ENCODE data around the gene CDH5.

CDH5 gene

GRCh38 chr16:66395806-66396555, 29.5 kb downstream of the CDH5 start:
- no peak for DNase-seq

GRCh38 chr16:66397736-66398433, 31.4 kb downstream of the CDH5 start:
- no peak for DNase-seq

DNA sequence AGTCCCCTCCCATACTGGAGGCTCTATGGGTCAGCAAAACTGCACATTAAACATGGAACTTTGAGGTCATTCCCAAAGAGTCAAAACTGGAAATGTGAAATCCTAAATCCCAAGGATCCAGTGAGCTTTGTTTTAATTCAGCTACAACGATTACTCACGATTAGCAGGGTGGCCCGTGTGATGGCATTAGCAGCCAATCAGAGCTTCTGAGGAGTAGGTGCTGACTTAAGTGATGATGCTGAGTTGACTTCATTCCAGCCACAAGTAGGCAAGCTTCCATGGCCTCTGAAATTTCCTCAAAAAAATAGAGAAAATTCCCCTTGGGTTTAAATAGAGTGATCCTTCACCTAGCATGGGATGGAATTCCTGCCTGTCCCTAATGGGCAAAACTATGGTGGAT, 32.5 kb downstream of the CDH5 start:
- DNase-seq, result no peak

DNA sequence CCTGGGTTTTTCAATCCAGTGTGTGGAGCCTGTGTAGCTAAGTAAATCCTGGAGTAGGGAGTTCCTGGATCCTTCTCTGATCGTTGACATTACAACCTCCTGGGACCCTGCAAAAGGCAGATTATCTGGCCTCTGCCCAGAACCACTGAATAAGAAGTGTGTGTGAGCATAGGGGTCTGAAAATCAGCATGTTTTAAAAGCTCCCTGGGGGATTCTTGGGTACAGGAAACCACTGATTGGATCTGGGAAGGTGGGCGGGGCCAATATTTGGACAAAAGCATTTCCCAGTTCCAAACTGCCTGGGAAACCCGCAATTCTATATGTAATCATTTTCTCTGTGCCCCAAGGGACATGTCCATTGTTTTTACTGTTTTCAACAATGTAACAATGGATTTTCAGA, 33.4 kb downstream of the CDH5 start:
- no peak for DNase-seq

GRCh38 chr16:66400503-66401380, 34.3 kb downstream of the CDH5 start:
- DNase-seq, result no peak

- DNase-seq, result no peak
Measured at GRCh38 chr16:66401610-66402009, 35.1 kb downstream of the CDH5 start.

GRCh38 chr16:66402166-66402565, 35.7 kb downstream of the CDH5 start:
- DNase-seq, result no peak

- no peak for DNase-seq
Measured at GRCh38 chr16:66402591-66403230, 36.2 kb downstream of the CDH5 start.

DNA sequence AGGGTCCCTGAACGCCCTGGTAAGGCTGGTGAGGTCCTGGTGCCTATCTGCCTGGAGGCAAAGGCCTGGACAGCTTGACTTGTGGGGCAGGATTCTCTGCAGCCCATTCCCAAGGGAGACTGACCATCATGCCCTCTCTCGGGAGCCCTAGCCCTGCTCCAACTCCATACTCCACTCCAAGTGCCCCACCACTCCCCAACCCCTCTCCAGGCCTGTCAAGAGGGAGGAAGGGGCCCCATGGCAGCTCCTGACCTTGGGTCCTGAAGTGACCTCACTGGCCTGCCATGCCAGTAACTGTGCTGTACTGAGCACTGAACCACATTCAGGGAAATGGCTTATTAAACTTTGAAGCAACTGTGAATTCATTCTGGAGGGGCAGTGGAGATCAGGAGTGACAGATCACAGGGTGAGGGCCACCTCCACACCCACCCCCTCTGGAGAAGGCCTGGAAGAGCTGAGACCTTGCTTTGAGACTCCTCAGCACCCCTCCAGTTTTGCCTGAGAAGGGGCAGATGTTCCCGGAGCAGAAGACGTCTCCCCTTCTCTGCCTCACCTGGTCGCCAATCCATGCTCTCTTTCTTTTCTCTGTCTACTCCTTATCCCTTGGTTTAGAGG, 37.1 kb downstream of the CDH5 start:
- DNase-seq, result no peak

GRCh38 chr16:66405057-66405783, 38.7 kb downstream of the CDH5 start:
- DNase-seq, result no peak

GRCh38 chr16:66406534-66407221, 40.2 kb downstream of the CDH5 start:
- peak; percentile 85 for DNase-seq

DNA sequence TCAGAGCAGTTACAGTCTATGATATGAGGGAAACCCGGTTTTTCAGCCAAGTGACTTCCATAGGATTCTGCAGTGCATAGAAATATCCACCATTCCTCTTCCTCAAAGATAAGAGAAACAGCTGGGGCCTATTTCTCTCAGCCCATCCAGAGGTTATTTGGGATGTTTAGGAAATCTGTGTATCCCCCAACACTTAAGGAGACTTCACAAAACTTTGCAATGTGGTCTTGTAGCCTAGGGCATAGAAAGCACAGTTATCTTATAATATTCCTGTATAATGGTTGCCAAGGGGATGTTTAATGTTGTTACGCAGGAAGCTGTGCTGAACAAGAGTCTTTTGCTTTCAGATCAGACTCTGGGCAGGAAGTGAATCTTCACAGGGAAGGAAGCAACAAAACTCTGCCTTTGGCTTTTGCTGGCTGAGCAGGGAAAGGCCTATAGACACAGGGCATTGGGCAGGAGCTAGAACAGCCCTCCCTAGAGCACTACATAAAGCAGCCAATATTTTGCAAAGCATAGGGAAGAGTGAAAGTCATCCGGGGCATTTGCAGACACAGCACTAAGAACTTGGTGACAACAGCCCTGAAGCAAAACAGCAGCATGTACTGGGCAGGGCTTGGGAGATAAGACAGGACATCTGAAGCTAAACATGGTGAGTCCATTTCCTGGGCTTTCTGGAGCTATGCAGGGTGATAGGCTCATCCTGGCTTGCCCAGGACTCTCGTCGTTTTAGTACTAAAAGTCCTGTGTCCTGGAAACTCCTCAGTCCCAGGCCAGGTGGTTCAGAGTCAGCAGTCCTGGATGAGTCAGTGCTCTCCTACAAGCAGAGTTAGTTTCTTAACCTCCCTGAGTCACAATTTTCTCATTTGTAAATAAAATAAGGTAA, 41.9 kb downstream of the CDH5 start:
- DNase-seq, result peak; percentile 51

- DNase-seq, result no peak
Measured at GRCh38 chr16:66409156-66409555, 42.7 kb downstream of the CDH5 start.

DNA sequence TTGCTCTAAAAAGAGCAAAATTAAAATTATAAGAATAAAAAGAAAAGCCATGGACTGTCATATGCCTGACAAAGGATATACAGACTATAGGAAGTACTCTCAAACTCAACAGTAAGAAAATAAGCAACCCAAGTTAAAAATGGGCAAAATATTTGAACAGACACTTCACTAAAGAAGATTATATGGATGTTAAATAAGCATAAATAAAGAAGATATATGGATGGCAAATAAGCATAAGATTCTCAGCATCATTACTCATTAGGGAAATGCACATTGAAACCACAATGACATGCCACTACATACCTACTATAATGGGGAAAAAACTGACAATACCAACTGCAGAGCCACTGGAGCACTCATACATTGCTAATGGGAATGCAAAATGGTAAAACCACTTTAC, 45.7 kb downstream of the CDH5 start:
- no peak for DNase-seq

- DNase-seq, result no peak
Measured at GRCh38 chr16:66414891-66415290, 48.4 kb downstream of the CDH5 start.

DNA sequence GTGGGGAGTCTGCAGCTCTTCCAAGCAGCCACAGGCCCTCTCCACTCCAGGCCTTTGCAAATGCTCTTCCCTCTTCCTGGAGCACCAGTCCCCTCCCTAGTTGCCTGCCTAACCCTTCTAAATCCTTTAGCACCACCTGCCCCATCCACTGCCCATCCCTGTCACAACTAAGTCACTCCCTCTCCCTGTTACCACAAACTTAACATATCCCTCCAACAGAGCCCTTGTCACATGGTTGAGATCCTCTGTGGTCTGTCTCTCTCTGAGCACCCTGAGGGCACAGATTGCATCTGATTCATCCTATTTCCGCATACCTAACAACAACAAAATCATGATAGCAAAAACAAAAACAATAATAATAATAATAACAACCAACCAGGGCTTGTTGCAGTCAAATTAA, 49.6 kb downstream of the CDH5 start:
- no peak for DNase-seq

- DNase-seq, result no peak
Measured at GRCh38 chr16:66416939-66417700, 50.6 kb downstream of the CDH5 start.

- no peak for DNase-seq
Measured at GRCh38 chr16:66418165-66418962, 51.9 kb downstream of the CDH5 start.

DNA sequence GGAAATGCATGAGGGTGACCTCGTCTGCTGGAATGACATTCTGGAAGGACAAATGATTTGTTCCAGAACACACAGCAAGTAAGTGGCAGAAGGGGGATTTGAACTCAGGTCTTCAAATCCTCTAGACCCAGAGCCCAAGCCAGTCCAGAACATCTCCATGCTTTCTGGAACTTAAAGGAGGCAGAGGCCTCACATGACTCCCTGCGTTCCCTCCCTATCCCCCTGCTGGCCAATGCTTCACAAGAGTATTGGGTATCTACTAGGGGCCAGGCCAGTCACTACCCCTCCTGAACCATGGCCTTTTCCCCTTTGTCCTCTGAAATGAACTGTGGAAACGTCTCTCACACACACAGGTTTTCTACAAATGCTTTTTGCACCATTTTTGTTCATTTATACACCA, 53.0 kb downstream of the CDH5 start:
- DNase-seq, result no peak
